Sigmoid colon (tissue), 7 donors: Measurements from ENCODE around the gene ADCY3. TPM values are rescaled to one million over a fixed set of nuclear protein-coding genes. Genes with fewer than 3 reads are reported as not detected.

Experiments
- DNase-seq: peaks from one replicate; pipeline ENCODE4 v3.0.0-alpha.2; 2019
- H3K27ac ChIP-seq, 4 donors: fragments of 200-600 bp; sonication (generic); one replicate each; pipeline ENCODE4 v1.5.1; 2016 to 2019; ENCODE audit warnings: mild to moderate bottlenecking in 1 of 4
- H3K27me3 ChIP-seq, 3 donors: fragments of 200-600 bp; sonication (generic); one replicate each; pipeline ENCODE4 v1.5.1; 2019; ENCODE audit warnings: mild to moderate bottlenecking in 1 of 3
- H3K36me3 ChIP-seq, 4 donors: fragments of 200-600 bp; sonication (generic); one replicate each; pipeline ENCODE4 v1.5.1; 2016 to 2019
- H3K4me1 ChIP-seq, 4 donors: fragments of 200-600 bp; sonication (generic); one replicate each; pipeline ENCODE4 v1.5.1; 2017 to 2019
- H3K4me3 ChIP-seq, 4 donors: fragments of 200-600 bp; sonication (generic); one replicate each; pipeline ENCODE4 v1.5.1; 2017 to 2019; ENCODE audit warnings: mild to moderate bottlenecking in 2 of 4, moderate library complexity in 1 of 4
- H3K9me3 ChIP-seq, 4 donors: fragments of 200-600 bp in 3 of 4; sonication (generic) in 3 of 4; one replicate each; pipeline versions ENCODE4 v1.5.1 to v1.6.1; 2013 to 2019
- EP300 ChIP-seq, 4 donors: sonication (generic); formaldehyde crosslinking; IDR thresholded peaks; one replicate each; pipeline ENCODE4 v1.6.1; 2017; ENCODE audit warnings: antibody characterized with exemption in 4 of 4
- POLR2A ChIP-seq, 2 donors: fragments of 450-650 bp; IDR thresholded peaks; one replicate each; pipeline ENCODE4 v1.6.1; 2016; ENCODE audit warnings: antibody characterized with exemption in 2 of 2, mild to moderate bottlenecking in 2 of 2, moderate library complexity in 2 of 2
- POLR2AphosphoS5 ChIP-seq, 4 donors: sonication (generic); formaldehyde crosslinking; IDR thresholded peaks; one replicate each; pipeline ENCODE4 v1.6.1; 2017; ENCODE audit warnings: antibody characterized with exemption in 4 of 4
- WGBS, 2 donors: extraction: QIAGEN DNeasy Blood & Tissue Kit; methylation state at CpG; one replicate each; pipeline ENCODE4 v1.1.7; 2013; 5-methylcytosine and 5-hydroxymethylcytosine counted together
- intact Hi-C: fragments of 100-400 bp; cut with DNase I; formaldehyde crosslinking; loops from one replicate; pipeline ENCODE4 v1.15.1; 2023
- polyA plus RNA-seq, 3 donors: library from polyadenylated mRNA; stranded (reverse); fragments of 200-250 nt; gene quantifications; one replicate each; pipeline ENCODE4 v1.2.3, GENCODE V29; 2013
- total RNA-seq, 4 donors: library from RNA; depleted of rRNA; stranded (reverse); fragments of >200 nt; gene quantifications; one replicate each; pipeline ENCODE4 v1.1.0, GENCODE V29; 2016
- TF ChIP-seq, protein P1 (sequence below), 4 experiments: fragments of 450-650 bp in 3 of 4; fragments of 200-600 bp in 1 of 4; IDR thresholded peaks; one replicate each; pipeline ENCODE4 v1.5.1; 2016 to 2019; ENCODE audit warnings: antibody characterized with exemption in 4 of 4, mild to moderate bottlenecking in 3 of 4, moderate library complexity in 2 of 4
- donor health status: healthy with polysubstance abuse.
- donor health status: Bipolar disorder and iron deficiency.
- donor health status: healthy.

Gene ADCY3
- total and polyA plus RNA-seq, 7 donors, result 3.5 to 43.8 (median 17.5) TPM

DNA sequence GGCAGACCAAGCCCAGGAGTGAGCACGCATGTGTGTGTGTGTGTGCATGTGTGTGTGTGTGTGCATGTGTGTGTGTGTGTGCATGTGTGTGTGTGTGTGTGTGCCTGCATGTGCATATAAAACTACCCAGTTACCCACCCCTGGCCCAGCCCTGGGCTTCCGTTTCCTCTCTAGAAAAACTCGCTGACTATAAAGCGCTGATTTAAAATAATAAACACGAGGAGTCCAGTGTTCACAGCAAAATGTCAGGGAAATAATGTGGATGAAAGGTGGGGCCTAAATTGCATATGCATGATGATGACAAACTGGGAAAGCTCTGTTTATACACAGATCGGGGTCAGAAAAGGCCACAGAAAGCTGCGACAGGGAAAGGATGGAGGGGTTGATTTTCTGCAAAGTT, 7.5 kb downstream of the ADCY3 start:
- 28 to 61% methylated on average over 7 of the region's 7 CpGs for WGBS, 2 donors
- no peak overlapping the region for H3K4me3 ChIP-seq

DNA sequence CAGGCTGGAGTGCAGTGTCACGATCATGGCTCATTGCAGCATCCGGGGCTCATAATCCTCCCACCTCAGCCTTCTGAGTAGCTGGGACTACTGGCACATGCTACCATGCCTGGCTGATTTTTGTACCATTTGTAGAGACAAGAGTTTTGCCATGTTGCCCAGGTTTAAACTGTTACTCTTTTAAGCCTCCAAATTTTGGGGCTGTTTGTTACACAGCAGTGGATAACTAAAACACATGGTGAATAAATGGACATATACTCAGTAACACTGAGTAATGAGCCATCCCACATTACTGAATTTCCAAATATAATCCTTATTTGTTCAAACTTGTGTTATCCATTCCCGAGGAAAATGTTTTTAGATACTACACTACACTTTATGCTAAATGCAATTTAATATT, 9.8 kb downstream of the ADCY3 start:
- Histone ChIP-seq H3K9me3 (no peaks in the 10 kb centered on the region), H3K4me1 (no peaks in the 10 kb centered on the region), H3K27ac (no peak overlapping the region), H3K4me3 (no peak overlapping the region), H3K36me3 (no peaks in the 10 kb centered on the region), H3K27me3 (no peaks in the 10 kb centered on the region)
- intact Hi-C loops, result no loop called here
- no peak for DNase-seq
- TF ChIP-seq, protein P1, sequence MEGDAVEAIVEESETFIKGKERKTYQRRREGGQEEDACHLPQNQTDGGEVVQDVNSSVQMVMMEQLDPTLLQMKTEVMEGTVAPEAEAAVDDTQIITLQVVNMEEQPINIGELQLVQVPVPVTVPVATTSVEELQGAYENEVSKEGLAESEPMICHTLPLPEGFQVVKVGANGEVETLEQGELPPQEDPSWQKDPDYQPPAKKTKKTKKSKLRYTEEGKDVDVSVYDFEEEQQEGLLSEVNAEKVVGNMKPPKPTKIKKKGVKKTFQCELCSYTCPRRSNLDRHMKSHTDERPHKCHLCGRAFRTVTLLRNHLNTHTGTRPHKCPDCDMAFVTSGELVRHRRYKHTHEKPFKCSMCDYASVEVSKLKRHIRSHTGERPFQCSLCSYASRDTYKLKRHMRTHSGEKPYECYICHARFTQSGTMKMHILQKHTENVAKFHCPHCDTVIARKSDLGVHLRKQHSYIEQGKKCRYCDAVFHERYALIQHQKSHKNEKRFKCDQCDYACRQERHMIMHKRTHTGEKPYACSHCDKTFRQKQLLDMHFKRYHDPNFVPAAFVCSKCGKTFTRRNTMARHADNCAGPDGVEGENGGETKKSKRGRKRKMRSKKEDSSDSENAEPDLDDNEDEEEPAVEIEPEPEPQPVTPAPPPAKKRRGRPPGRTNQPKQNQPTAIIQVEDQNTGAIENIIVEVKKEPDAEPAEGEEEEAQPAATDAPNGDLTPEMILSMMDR (IDR thresholded peaks at IDR 0.05), result no peak
- TF ChIP-seq POLR2AphosphoS5 (IDR thresholded peaks at IDR 0.05) (no peak), EP300 (IDR thresholded peaks at IDR 0.05) (no peak), POLR2A (IDR thresholded peaks at IDR 0.05) (no peak)
- 99% methylated on average over 3 of the region's 3 CpGs for WGBS, 2 donors

More for the DNA sequence above, 7.5 kb downstream of the ADCY3 start:
- no peak overlapping the region for H3K27ac ChIP-seq
- TF ChIP-seq POLR2AphosphoS5 (IDR thresholded peaks at IDR 0.05) (no peak), POLR2A (IDR thresholded peaks at IDR 0.05) (no peak), EP300 (IDR thresholded peaks at IDR 0.05) (no peak)
- TF ChIP-seq, protein P1 (IDR thresholded peaks at IDR 0.05), result no peak
- H3K36me3 ChIP-seq, result no peaks in the 10 kb centered on the region
- H3K4me1 ChIP-seq, result peaks cover 0 to 3% (median 0%) of the 10 kb centered on the region in 4 donors
- H3K27me3 ChIP-seq, result no peaks in the 10 kb centered on the region
- intact Hi-C loops, result no loop called here
- no peak for DNase-seq
- no peaks in the 10 kb centered on the region for H3K9me3 ChIP-seq

DNA sequence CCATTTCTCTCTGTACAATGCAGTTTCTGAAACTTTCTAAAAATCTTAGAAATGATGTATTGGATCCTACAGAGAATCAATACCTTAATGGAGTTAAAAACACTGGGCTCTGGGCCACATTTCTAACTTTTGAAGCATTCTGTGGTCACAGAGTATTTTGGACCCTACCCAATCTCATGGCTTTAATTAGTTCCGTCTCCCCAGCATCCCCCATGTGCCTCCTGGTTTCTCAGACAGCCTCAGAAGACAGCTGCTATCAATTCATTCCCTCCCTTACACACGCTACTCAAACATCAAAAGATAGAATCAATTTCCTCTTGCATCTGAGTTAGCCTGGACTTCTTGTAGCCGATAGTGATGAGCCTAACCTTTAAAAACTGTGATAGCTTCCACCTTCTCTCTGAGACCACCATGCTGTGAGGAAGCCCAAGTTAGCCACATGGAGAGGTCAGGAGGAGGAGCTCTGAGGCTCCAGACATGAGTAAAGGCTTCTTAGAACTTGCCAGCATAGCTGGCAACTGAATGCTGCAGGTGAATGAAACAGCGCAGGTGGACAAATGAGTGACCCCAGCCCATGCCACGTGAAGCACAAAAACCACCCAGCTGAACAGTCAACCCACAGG, 10.4 kb downstream of the ADCY3 start:
- WGBS, 2 donors, result 90 to 95% methylated on average over 5 of the region's 5 CpGs
- TF ChIP-seq EP300 (IDR thresholded peaks at IDR 0.05) (no peak), POLR2AphosphoS5 (IDR thresholded peaks at IDR 0.05) (no peak)
- TF ChIP-seq, protein P1 (IDR thresholded peaks at IDR 0.05), result no peak
- no peaks in the 10 kb centered on the region for H3K9me3 ChIP-seq
- DNase-seq, result no peak
- no peaks in the 10 kb centered on the region for H3K27me3 ChIP-seq
- no peaks in the 10 kb centered on the region for H3K36me3 ChIP-seq
- no peak overlapping the region for H3K4me3 ChIP-seq
- no peaks in the 10 kb centered on the region for H3K4me1 ChIP-seq
- intact Hi-C loops, result no loop called here
- no peak overlapping the region for H3K27ac ChIP-seq

DNA sequence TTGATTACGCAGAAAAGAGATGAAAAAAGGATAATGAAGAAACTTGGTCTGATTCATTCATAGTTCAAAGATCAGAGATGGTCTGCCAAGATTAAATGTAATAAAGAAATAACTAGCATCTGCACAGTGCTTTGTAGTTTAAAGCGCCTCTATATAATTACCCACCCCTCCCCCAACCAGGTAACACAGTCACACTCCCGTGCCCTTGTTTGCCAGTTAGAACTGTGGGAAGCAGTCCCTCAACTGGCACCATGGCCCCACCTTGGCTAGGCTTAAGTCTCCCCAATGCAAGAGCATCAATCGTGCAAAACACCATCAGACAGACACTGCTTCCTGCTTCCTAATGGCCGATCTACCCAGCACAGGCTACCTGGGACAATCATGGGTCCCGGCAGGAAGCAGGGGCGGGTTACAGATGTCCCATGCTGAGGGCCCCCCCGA, 11.6 kb downstream of the ADCY3 start:
- H3K4me1 ChIP-seq, result no peaks in the 10 kb centered on the region
- intact Hi-C loops, result no loop called here
- 39 to 68% methylated on average over 8 of the region's 8 CpGs for WGBS, 2 donors

More for the DNA sequence above, 11.6 kb downstream of the ADCY3 start:
- TF ChIP-seq, protein P1 (IDR thresholded peaks at IDR 0.05), result no peak
- TF ChIP-seq POLR2A (IDR thresholded peaks at IDR 0.05) (no peak), EP300 (IDR thresholded peaks at IDR 0.05) (no peak), POLR2AphosphoS5 (IDR thresholded peaks at IDR 0.05) (no peak)
- Histone ChIP-seq H3K9me3 (no peaks in the 10 kb centered on the region), H3K27ac (no peak overlapping the region), H3K36me3 (no peaks in the 10 kb centered on the region), H3K27me3 (no peaks in the 10 kb centered on the region), H3K4me3 (no peak overlapping the region)
- no peak for DNase-seq
